Measurements from ENCODE around the gene AIP. TPM values are rescaled to one million over a fixed set of nuclear protein-coding genes. Genes with fewer than 3 reads are reported as not detected.

The AIP gene
- total and polyA plus RNA-seq, 2 donors from 2014 or later, result 61.5 to 135 TPM

GRCh38 chr11:67490727-67491065, 7.9 kb downstream of the AIP start:
- no peaks in the 10 kb centered on the region for H3K9me3 ChIP-seq (ENCODE audit: control insufficient read depth in 2 of 3, insufficient read depth in 1 of 3, low read length in 3 of 3)
- no peaks in the 10 kb centered on the region for H3K4me1 ChIP-seq (ENCODE audit: control insufficient read depth in 2 of 3, insufficient read depth in 2 of 3, low read depth in 1 of 3, low read length in 3 of 3)
- FAIRE-seq (no peak), DNase-seq (peak in 1 of 5 donors; percentile 68)
- no peak for TF ChIP-seq CTCF (IDR thresholded peaks at IDR 0.05; ENCODE audit: borderline replicate concordance, extremely low read depth, insufficient read depth)
- H3K9ac ChIP-seq (ENCODE audit: low read length in 3 of 3), result no peak overlapping the region
- intact Hi-C loops (cut with DNase I), result no loop called here
- H3K4me3 ChIP-seq (ENCODE audit: low read length in 3 of 3), result no peak overlapping the region
- peaks cover 0 to 17% (median 2%) of the 10 kb centered on the region in 3 donors for H3K36me3 ChIP-seq (ENCODE audit: control insufficient read depth in 2 of 3, insufficient read depth in 3 of 3, low read length in 3 of 3)
- H3K27ac ChIP-seq (ENCODE audit: low read depth in 2 of 2, low read length in 2 of 2), result no peak overlapping the region
- no peaks in the 10 kb centered on the region for H3K27me3 ChIP-seq (ENCODE audit: control insufficient read depth, insufficient read depth, low read length)

- peaks cover 0 to 17% (median 2%) of the 10 kb centered on the region in 3 donors for H3K36me3 ChIP-seq (ENCODE audit: control insufficient read depth in 2 of 3, insufficient read depth in 3 of 3, low read length in 3 of 3)
Observed at GRCh38 chr11:67491276-67492068, 8.6 kb downstream of the AIP start.

GRCh38 chr11:67492069-67492727, 9.4 kb downstream of the AIP start:
- Histone ChIP-seq H3K9me3 (ENCODE audit: control insufficient read depth in 2 of 3, insufficient read depth in 1 of 3, low read length in 3 of 3) (no peaks in the 10 kb centered on the region), H3K27me3 (ENCODE audit: control insufficient read depth, insufficient read depth, low read length) (no peaks in the 10 kb centered on the region), H3K4me3 (ENCODE audit: low read length in 3 of 3) (no peak overlapping the region), H3K27ac (ENCODE audit: low read depth in 2 of 2, low read length in 2 of 2) (no peak overlapping the region), H3K9ac (ENCODE audit: low read length in 3 of 3) (no peak overlapping the region), H3K4me1 (ENCODE audit: control insufficient read depth in 2 of 3, insufficient read depth in 2 of 3, low read depth in 1 of 3, low read length in 3 of 3) (no peaks in the 10 kb centered on the region), H3K36me3 (ENCODE audit: control insufficient read depth in 2 of 3, insufficient read depth in 3 of 3, low read length in 3 of 3) (peaks cover 0 to 17% (median 2%) of the 10 kb centered on the region in 3 donors)
- peak in 1 of 5 donors; percentile 71 for DNase-seq
- TF ChIP-seq CTCF (IDR thresholded peaks at IDR 0.05; ENCODE audit: borderline replicate concordance, extremely low read depth, insufficient read depth), result no peak
- intact Hi-C loops (cut with DNase I), result no loop called here
- FAIRE-seq, result no peak

More at GRCh38 chr11:67491276-67492068, 8.6 kb downstream of the AIP start:
- H3K27me3 ChIP-seq (ENCODE audit: control insufficient read depth, insufficient read depth, low read length), result no peaks in the 10 kb centered on the region
- intact Hi-C loops (cut with DNase I), result no loop called here
- DNase-seq (peak in 1 of 5 donors; percentile 51), FAIRE-seq (no peak)
- TF ChIP-seq CTCF (IDR thresholded peaks at IDR 0.05; ENCODE audit: borderline replicate concordance, extremely low read depth, insufficient read depth), result no peak
- H3K27ac ChIP-seq (ENCODE audit: low read depth in 2 of 2, low read length in 2 of 2), result no peak overlapping the region
- no peaks in the 10 kb centered on the region for H3K4me1 ChIP-seq (ENCODE audit: control insufficient read depth in 2 of 3, insufficient read depth in 2 of 3, low read depth in 1 of 3, low read length in 3 of 3)
- H3K4me3 ChIP-seq (ENCODE audit: low read length in 3 of 3), result no peak overlapping the region
- H3K9me3 ChIP-seq (ENCODE audit: control insufficient read depth in 2 of 3, insufficient read depth in 1 of 3, low read length in 3 of 3), result no peaks in the 10 kb centered on the region
- H3K9ac ChIP-seq (ENCODE audit: low read length in 3 of 3), result no peak overlapping the region

Data from kidney (tissue), 14 donors.